AG04450 (cell line): ENCODE measurements around the gene ERN1. TPM values are rescaled to one million over a fixed set of nuclear protein-coding genes. Genes with fewer than 3 reads are reported as not detected.

Experiments
- CTCF ChIA-PET: fragments of 300-600, 350-600 bp; formaldehyde crosslinking; extraction: SDS; loops from one replicate; lab custom pipeline; 2022; ENCODE audit warnings: antibody characterized with exemption, inconsistent platforms; lab: Charles Lee
- POLR2A ChIA-PET: fragments of 350-600 bp; formaldehyde crosslinking; extraction: SDS; loops from one replicate; lab custom pipeline; 2021; ENCODE audit warnings: antibody characterized with exemption, inconsistent platforms; lab: Yijun Ruan, JAX
- DNase-seq: peaks from one replicate; pipeline ENCODE4 v3.0.0-alpha.2; 2011; ENCODE audit warnings: low read depth, low spot score
- H3K27ac ChIP-seq: one replicate; pipeline ENCODE4 v1.5.1; 2012; ENCODE audit warnings: low read depth, low read length, control low read depth
- H3K27me3 ChIP-seq: one replicate; pipeline ENCODE4 v1.6.0; 2012; ENCODE audit warnings: low read length; ENCODE audit not compliant: control insufficient read depth, insufficient read depth
- H3K4me3 ChIP-seq: 2 replicates; pipeline ENCODE4 v1.5.1; 2011; ENCODE audit warnings: mild to moderate bottlenecking, low read depth, low read length, control low read depth
- H3K9me3 ChIP-seq: 2 replicates; pipeline ENCODE4 v1.5.1; 2012; ENCODE audit warnings: low read length; ENCODE audit not compliant: control insufficient read depth, insufficient read depth
- polyA plus RNA-seq: library from polyadenylated mRNA; depleted of rRNA; stranded (reverse); fragments of >200 nt; gene quantifications from 2 replicates; pipeline ENCODE4 v1.2.3, GENCODE V29; 2011
- TF ChIP-seq, protein P1 (sequence below): IDR thresholded peaks from 2 replicates; pipeline ENCODE4 v1.5.1; 2011; ENCODE audit warnings: low read depth, low read length, control low read depth, inconsistent platforms

The ERN1 gene
- polyA plus RNA-seq, 1 experiment = 4.7 TPM

GRCh38 chr17:64055183-64056142 lies 74.5 kb downstream of the ERN1 start:
- DNase-seq = no peak
- TF ChIP-seq, protein P1, sequence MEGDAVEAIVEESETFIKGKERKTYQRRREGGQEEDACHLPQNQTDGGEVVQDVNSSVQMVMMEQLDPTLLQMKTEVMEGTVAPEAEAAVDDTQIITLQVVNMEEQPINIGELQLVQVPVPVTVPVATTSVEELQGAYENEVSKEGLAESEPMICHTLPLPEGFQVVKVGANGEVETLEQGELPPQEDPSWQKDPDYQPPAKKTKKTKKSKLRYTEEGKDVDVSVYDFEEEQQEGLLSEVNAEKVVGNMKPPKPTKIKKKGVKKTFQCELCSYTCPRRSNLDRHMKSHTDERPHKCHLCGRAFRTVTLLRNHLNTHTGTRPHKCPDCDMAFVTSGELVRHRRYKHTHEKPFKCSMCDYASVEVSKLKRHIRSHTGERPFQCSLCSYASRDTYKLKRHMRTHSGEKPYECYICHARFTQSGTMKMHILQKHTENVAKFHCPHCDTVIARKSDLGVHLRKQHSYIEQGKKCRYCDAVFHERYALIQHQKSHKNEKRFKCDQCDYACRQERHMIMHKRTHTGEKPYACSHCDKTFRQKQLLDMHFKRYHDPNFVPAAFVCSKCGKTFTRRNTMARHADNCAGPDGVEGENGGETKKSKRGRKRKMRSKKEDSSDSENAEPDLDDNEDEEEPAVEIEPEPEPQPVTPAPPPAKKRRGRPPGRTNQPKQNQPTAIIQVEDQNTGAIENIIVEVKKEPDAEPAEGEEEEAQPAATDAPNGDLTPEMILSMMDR = no peak
- ChIA-PET POLR2A (no interaction called here), CTCF (interaction anchor here (0.5 to 2.2 kb wide), 3 partner anchors 8 to 78 kb away, joined by 3 to 15 read pairs (median 3); no protein-coding TSS in a partner anchor)
- no peak overlapping the region for H3K27ac ChIP-seq
- H3K9me3 ChIP-seq = no peaks in the 10 kb centered on the region
- no peaks in the 10 kb centered on the region for H3K27me3 ChIP-seq
- no peak overlapping the region for H3K4me3 ChIP-seq

DNA sequence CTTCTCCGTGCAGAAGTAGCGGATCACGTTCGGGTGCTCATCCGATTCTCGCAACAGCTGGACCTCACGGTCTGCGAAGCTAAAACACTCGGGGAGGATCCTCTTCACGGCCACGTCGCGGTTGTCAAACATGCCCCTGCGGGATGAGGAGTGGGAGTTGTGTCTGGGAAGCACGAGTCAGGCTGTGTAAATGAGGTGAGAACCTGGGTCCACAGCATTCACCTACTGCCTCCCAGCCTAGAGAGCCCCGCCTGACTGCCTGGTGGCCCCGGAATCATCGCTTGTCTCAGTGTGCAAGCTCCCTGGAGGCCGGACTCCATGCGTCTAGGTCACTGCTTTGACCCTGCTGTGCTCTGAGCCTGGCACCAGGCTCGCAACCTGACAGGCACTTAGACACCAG lies 75.6 kb downstream of the ERN1 start:
- POLR2A ChIA-PET = no interaction called here
- CTCF ChIA-PET = interaction anchor here (1.6 kb wide), 1 partner anchor 80 kb away, joined by 10 read pairs; no protein-coding TSS in a partner anchor
- DNase-seq = no peak

DNA sequence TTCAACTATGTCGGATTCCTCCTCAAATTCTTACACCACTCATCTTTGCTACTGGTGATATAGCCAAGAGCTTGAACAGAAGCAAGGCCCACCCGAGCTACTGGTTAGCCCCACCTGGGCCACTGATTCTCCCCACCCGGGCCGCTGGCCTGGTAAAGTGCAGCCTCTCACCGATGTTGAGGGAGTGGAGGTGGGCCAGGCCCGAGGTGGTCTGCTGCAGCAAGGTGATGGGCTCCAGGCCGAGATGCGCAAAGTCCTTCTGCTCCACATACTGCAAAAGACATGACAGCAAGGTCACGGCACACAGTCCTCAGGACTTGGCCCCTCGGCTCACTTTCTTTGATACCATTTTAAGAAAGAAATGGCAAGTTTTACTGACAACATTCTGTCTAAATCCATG lies 76.8 kb downstream of the ERN1 start:
- Histone ChIP-seq H3K9me3 (no peaks in the 10 kb centered on the region), H3K4me3 (no peak overlapping the region), H3K27me3 (no peaks in the 10 kb centered on the region), H3K27ac (no peak overlapping the region)
- ChIA-PET POLR2A (no interaction called here), CTCF (interaction anchor here (1.5 to 1.6 kb wide), 2 partner anchors 24 to 81 kb away, joined by 5 to 10 read pairs; no protein-coding TSS in a partner anchor)
- DNase-seq = no peak
- TF ChIP-seq, protein P1 = no peak

More for the DNA sequence above, 75.6 kb downstream of the ERN1 start:
- no peak overlapping the region for H3K27ac ChIP-seq
- no peaks in the 10 kb centered on the region for H3K9me3 ChIP-seq
- H3K4me3 ChIP-seq = no peak overlapping the region
- no peaks in the 10 kb centered on the region for H3K27me3 ChIP-seq
- TF ChIP-seq, protein P1 = no peak

- Histone ChIP-seq H3K9me3 (no peaks in the 10 kb centered on the region), H3K27ac (no peak overlapping the region), H3K27me3 (no peaks in the 10 kb centered on the region), H3K4me3 (no peak overlapping the region)
- no peak for DNase-seq
- POLR2A ChIA-PET = no interaction called here
- CTCF ChIA-PET = interaction anchor here (1.7 kb wide), 1 partner anchor 83 kb away, joined by 7 read pairs; no protein-coding TSS in a partner anchor
- TF ChIP-seq, protein P1 = no peak
Measured at GRCh38 chr17:64051153-64051552, 78.8 kb downstream of the ERN1 start.

- Histone ChIP-seq H3K9me3 (no peaks in the 10 kb centered on the region; the same call in 1 of the 2 replicates), H3K27me3 (no peaks in the 10 kb centered on the region), H3K4me3 (no peak overlapping the region), H3K27ac (no peak overlapping the region)
- ChIA-PET CTCF (interaction anchor here (2.5 to 3.6 kb wide), 2 partner anchors 20 to 85 kb away, joined by 11 to 18 read pairs; no protein-coding TSS in a partner anchor), POLR2A (no interaction called here)
- TF ChIP-seq, protein P1 = no peak
- no peak for DNase-seq
Measured at GRCh38 chr17:64048805-64049204, 81.1 kb downstream of the ERN1 start.
